HCT116 (cell line): ENCODE results near the gene FGD4. TPM values are rescaled to one million over a fixed set of nuclear protein-coding genes. Genes with fewer than 3 reads are reported as not detected.

ENCODE experiments used
- ATAC-seq: fragments of 200-7000 bp; cut with Tn5 transposase; 2 replicates; pipeline ENCODE4 v1.9.1; 2020; ENCODE audit warnings: mild to moderate bottlenecking, moderate library complexity
- BruUV-seq: library from RNA; stranded (reverse); fragments of 400-500 nt; replicated peaks from 2 replicates; lab custom pipeline; 2021; lab: Mats Ljungman, UMichigan
- CTCF ChIA-PET: fragments of 300-600 bp; sonication (Branson Sonifier 250); formaldehyde crosslinking; loops from one replicate; lab custom pipeline; 2021; ENCODE audit warnings: antibody characterized with exemption; lab: Charles Lee
- POLR2A ChIA-PET: fragments of 300-600, 350-600 bp; sonication (Branson Sonifier 250); formaldehyde crosslinking; loops from one replicate; lab custom pipeline; 2021; ENCODE audit warnings: antibody characterized with exemption; lab: Charles Lee
- RAD21 ChIA-PET, 2 experiments: fragments of 300-600 bp; sonication (Branson Sonifier 250); formaldehyde crosslinking; loops; one replicate each; lab custom pipeline; 2023; ENCODE audit warnings: low total read pairs in 2 of 2; ENCODE audit not compliant: uncharacterized antibody in 2 of 2, unreplicated experiment in 2 of 2, low non-redundant PET in 1 of 2; lab: Charles Lee
- DNase-seq: peaks from one replicate; pipeline ENCODE4 v3.0.0-alpha.2; 2010; ENCODE audit warnings: low read depth, low spot score
- H2AFZ ChIP-seq: fragments of 200-600 bp; shearing (Covaris generic), sonication (generic); 2 replicates; pipeline ENCODE4 v1.6.1; 2017; ENCODE audit warnings: low read depth, mixed run types, mixed read lengths, antibody characterized with exemption, low read length; ENCODE audit not compliant: poor library complexity, severe bottlenecking
- H3K27ac ChIP-seq: 2 replicates; pipeline ENCODE4 v1.5.1; 2012; ENCODE audit warnings: low read depth, low read length
- H3K27me3 ChIP-seq: fragments of 200-600 bp; sonication (generic); 2 replicates; pipeline ENCODE4 v1.6.1; 2016; ENCODE audit warnings: mixed run types, low read length, mixed read lengths; ENCODE audit not compliant: insufficient read depth
- H3K36me3 ChIP-seq, 2 experiments: fragments of 200-500 bp in 1 of 2; fragments of 200-600 bp in 1 of 2; sonication (Bioruptor generic) in 1 of 2; sonication (generic) in 1 of 2; 2 replicates each; pipeline versions ENCODE4 v1.5.1 to v1.6.1; 2014 to 2016; ENCODE audit warnings: low read length in 2 of 2, inconsistent platforms in 1 of 2, mixed read lengths in 1 of 2, mixed run types in 1 of 2; ENCODE audit not compliant: insufficient read depth in 2 of 2, control insufficient read depth in 1 of 2
- H3K4me1 ChIP-seq, 2 experiments: fragments of 200-600 bp in 1 of 2; sonication (generic) in 1 of 2; 2 replicates each; pipeline versions ENCODE4 v1.5.1 to v1.6.1; 2012 to 2017; ENCODE audit warnings: low read length in 2 of 2, inconsistent platforms in 1 of 2, mild to moderate bottlenecking in 1 of 2, mixed read lengths in 1 of 2, mixed run types in 1 of 2, moderate library complexity in 1 of 2; ENCODE audit not compliant: insufficient read depth in 2 of 2, control insufficient read depth in 1 of 2
- H3K4me2 ChIP-seq: fragments of 200-600 bp; sonication (generic); 2 replicates; pipeline ENCODE4 v1.6.1; 2017; ENCODE audit warnings: mixed run types, low read length, mixed read lengths
- H3K4me3 ChIP-seq, 2 experiments: fragments of 200-600 bp in 1 of 2; sonication (generic) in 1 of 2; replicated peaks in 1 of 2; 2 replicates each; pipeline ENCODE4 v1.5.1; 2011 to 2016; ENCODE audit warnings: low read length in 2 of 2, control low read depth in 1 of 2, low read depth in 1 of 2, mild to moderate bottlenecking in 1 of 2, mixed read lengths in 1 of 2, mixed run types in 1 of 2
- H3K79me2 ChIP-seq: fragments of 200-600 bp; sonication (generic); 2 replicates; pipeline ENCODE4 v1.6.1; 2017; ENCODE audit warnings: mild to moderate bottlenecking, mixed run types, low read length, moderate library complexity, mixed read lengths; ENCODE audit not compliant: insufficient read depth
- H3K9ac ChIP-seq: fragments of 200-600 bp; sonication (generic); 2 replicates; pipeline ENCODE4 v1.6.1; 2016; ENCODE audit warnings: low read length, mixed read lengths
- H3K9me2 ChIP-seq: fragments of 200-600 bp; sonication (generic), shearing (Covaris generic); 2 replicates; pipeline ENCODE4 v1.6.1; 2017; ENCODE audit warnings: mixed run types, mild to moderate bottlenecking, moderate library complexity; ENCODE audit not compliant: insufficient read depth
- H3K9me3 ChIP-seq, 2 experiments: fragments of 200-500 bp in 1 of 2; fragments of 200-600 bp in 1 of 2; sonication (Bioruptor generic) in 1 of 2; sonication (generic) in 1 of 2; 2 replicates each; pipeline ENCODE4 v1.6.1; 2014 to 2017; ENCODE audit warnings: low read length in 2 of 2, mixed read lengths in 2 of 2, inconsistent platforms in 1 of 2, low read depth in 1 of 2, mild to moderate bottlenecking in 1 of 2, mixed run types in 1 of 2, moderate library complexity in 1 of 2; ENCODE audit not compliant: control insufficient read depth in 1 of 2, insufficient read depth in 1 of 2
- H4K20me1 ChIP-seq: fragments of 200-600 bp; sonication (generic), shearing (Covaris generic); 2 replicates; pipeline ENCODE4 v1.6.1; 2017; ENCODE audit warnings: mixed run types, mild to moderate bottlenecking, moderate library complexity; ENCODE audit not compliant: insufficient read depth
- ATF3 ChIP-seq: IDR thresholded peaks from 2 replicates; pipeline ENCODE4 v1.6.1; 2012
- CBX3 ChIP-seq: IDR thresholded peaks from 2 replicates; pipeline ENCODE4 v1.6.1; 2012; ENCODE audit warnings: low read depth
- EGR1 ChIP-seq: IDR thresholded peaks from 2 replicates; pipeline ENCODE4 v1.6.1; 2012; ENCODE audit warnings: low read depth
- EZH2 ChIP-seq: fragments of 200-600 bp; sonication (generic); IDR thresholded peaks from 2 replicates; pipeline ENCODE4 v1.6.1; 2017; ENCODE audit warnings: antibody characterized with exemption, mixed run types
- JUND ChIP-seq: IDR thresholded peaks from 2 replicates; pipeline ENCODE4 v1.6.1; 2012
- MAX ChIP-seq: IDR thresholded peaks from 2 replicates; pipeline ENCODE4 v1.6.1; 2012
- TCF7L2 ChIP-seq: IDR thresholded peaks from 2 replicates; pipeline ENCODE4 v1.7.0; 2011; ENCODE audit warnings: borderline replicate concordance, inconsistent platforms; ENCODE audit not compliant: insufficient read depth, insufficient read length; ENCODE audit errors: extremely low read depth
- ZBTB33 ChIP-seq: IDR thresholded peaks from 2 replicates; pipeline ENCODE4 v1.6.1; 2011; ENCODE audit warnings: mild to moderate bottlenecking, low read length, moderate library complexity; ENCODE audit not compliant: insufficient replicate concordance; ENCODE audit errors: extremely low read depth
- intact Hi-C: fragments of 100-400 bp; cut with micrococcal nuclease; formaldehyde crosslinking; loops from 2 replicates; pipeline ENCODE4 v1.10.0; 2022
- total RNA-seq: library from RNA; stranded (reverse); gene quantifications from one replicate; pipeline ENCODE4 v1.2.1, GENCODE V29; 2021; ENCODE audit not compliant: unreplicated experiment

Gene FGD4
- total RNA-seq, 1 experiment from 2014 or later, result 7.7 TPM

GRCh38 chr12:32644431-32644830 is 245.1 kb downstream of the FGD4 start:
- ATAC-seq, result no peak
- no peaks in the 10 kb centered on the region for H3K36me3 ChIP-seq
- RAD21 ChIA-PET, result no interaction called here
- TF ChIP-seq ZBTB33, result no peak
- TF ChIP-seq, all 23 proteins: peak for 0
- intact Hi-C loops, result no loop called here
- Histone ChIP-seq H3K9me3 (no peaks in the 10 kb centered on the region), H3K9me2 (no peaks in the 10 kb centered on the region), H3K27ac (no peak overlapping the region), H3K4me2 (no peak overlapping the region), H3K4me3 (no peak overlapping the region), H3K79me2 (no peaks in the 10 kb centered on the region), H3K9ac (no peak overlapping the region), H2AFZ (no peak overlapping the region), H3K27me3 (no peaks in the 10 kb centered on the region), H4K20me1 (no peaks in the 10 kb centered on the region), H3K4me1 (no peaks in the 10 kb centered on the region)
- BruUV-seq, result no TSS peak
- ChIA-PET POLR2A (no interaction called here), CTCF (no interaction called here)
- no peak for DNase-seq

- H3K9ac ChIP-seq, result no peak overlapping the region
- TF ChIP-seq EGR1 (no peak), EZH2 (no peak), JUND (no peak), ATF3 (no peak), TCF7L2 (no peak), ZBTB33 (no peak), MAX (no peak), CBX3 (no peak)
- intact Hi-C loops, result no loop called here
- DNase-seq, result no peak
- H3K4me1 ChIP-seq, result 0 out of 4 replicates have a peak, but pooled peaks cover 0 to 3% of the 10 kb centered on the region in 2 experiments
- no peaks in the 10 kb centered on the region for H4K20me1 ChIP-seq
- ChIA-PET CTCF (no interaction called here), RAD21 (no interaction called here), POLR2A (no interaction called here)
- no peaks in the 10 kb centered on the region for H3K9me2 ChIP-seq
- H3K4me3 ChIP-seq, result no peak overlapping the region
- no TSS peak for BruUV-seq
- H3K36me3 ChIP-seq, result no peaks in the 10 kb centered on the region
- H3K79me2 ChIP-seq, result no peaks in the 10 kb centered on the region
- H3K9me3 ChIP-seq, result no peaks in the 10 kb centered on the region
- H2AFZ ChIP-seq, result no peak overlapping the region
- H3K27me3 ChIP-seq, result no peaks in the 10 kb centered on the region
- H3K27ac ChIP-seq, result no peak overlapping the region
- no peak for ATAC-seq
- H3K4me2 ChIP-seq, result no peak overlapping the region
These were observed 247.9 kb downstream of the FGD4 start for GRCh38 chr12:32647275-32647674.
